ES-I3 (cell line): ENCODE data around the gene TTC9.

Experiments
- H3K36me3 ChIP-seq: 2 replicates; pipeline ENCODE4 v1.6.1; 2013; ENCODE audit warnings: mild to moderate bottlenecking, low read length, control low read depth, moderate library complexity; ENCODE audit not compliant: insufficient read depth
- H3K4me1 ChIP-seq: 2 replicates; pipeline ENCODE4 v1.6.1; 2013; ENCODE audit warnings: mild to moderate bottlenecking, control low read depth, low read length; ENCODE audit not compliant: insufficient read depth
- H3K9ac ChIP-seq: 2 replicates; pipeline ENCODE4 v1.6.1; 2013; ENCODE audit warnings: low read depth, mild to moderate bottlenecking, low read length, moderate library complexity
- H3K9me3 ChIP-seq: 2 replicates; pipeline ENCODE4 v1.6.1; 2013; ENCODE audit warnings: mild to moderate bottlenecking, low read length, moderate library complexity; ENCODE audit not compliant: control insufficient read depth, insufficient read depth

Gene TTC9

GRCh38 chr14:70641548-70642302 is at the start of gene TTC9:
TTC9 (plus strand) TSS chr14:70641916; CDS start chr14:70642130, 214 bp downstream.
- peaks cover 29% of the 10 kb centered on the region for H3K4me1 ChIP-seq
- no peaks in the 10 kb centered on the region for H3K36me3 ChIP-seq
- H3K9me3 ChIP-seq, result no peaks in the 10 kb centered on the region
- H3K9ac ChIP-seq, result peak within 1 kb of the TSS; percentile 88

GRCh38 chr14:70594461-70594860 is 47.3 kb upstream of the TTC9 start:
- Histone ChIP-seq H3K9me3 (no peaks in the 10 kb centered on the region), H3K9ac (no peak overlapping the region), H3K4me1 (no peaks in the 10 kb centered on the region), H3K36me3 (peaks cover 19% of the 10 kb centered on the region)

GRCh38 chr14:70595443-70596185 is 46.1 kb upstream of the TTC9 start:
- peaks cover 14% of the 10 kb centered on the region for H3K36me3 ChIP-seq
- no peak overlapping the region for H3K9ac ChIP-seq
- no peaks in the 10 kb centered on the region for H3K9me3 ChIP-seq
- H3K4me1 ChIP-seq, result no peaks in the 10 kb centered on the region

GRCh38 chr14:70597731-70598130 is 44.0 kb upstream of the TTC9 start:
- Histone ChIP-seq H3K4me1 (no peaks in the 10 kb centered on the region), H3K9ac (no peak overlapping the region), H3K36me3 (peaks cover 14% of the 10 kb centered on the region), H3K9me3 (no peaks in the 10 kb centered on the region)

- Histone ChIP-seq H3K9ac (peak overlapping the region; percentile 98; the same call in 1 of the 2 replicates), H3K4me1 (no peaks in the 10 kb centered on the region), H3K9me3 (no peaks in the 10 kb centered on the region), H3K36me3 (peaks cover 8% of the 10 kb centered on the region)
Observed at GRCh38 chr14:70599345-70599744, 42.4 kb upstream of the TTC9 start.

- Histone ChIP-seq H3K36me3 (no peaks in the 10 kb centered on the region; the same call in 1 of the 2 replicates), H3K9me3 (no peaks in the 10 kb centered on the region), H3K9ac (peak within 1 kb of the TSS; percentile 98), H3K4me1 (no peaks in the 10 kb centered on the region)
Observed at GRCh38 chr14:70600382-70601157, 41.1 kb upstream of the TTC9 start, which contains the start of gene MED6. MED6 (minus strand) TSS chr14:70600655; CDS start chr14:70600637, 18 bp downstream.

- Histone ChIP-seq H3K36me3 (no peaks in the 10 kb centered on the region; the same call in 1 of the 2 replicates), H3K4me1 (no peaks in the 10 kb centered on the region), H3K9ac (peak overlapping the region; percentile 79)
Observed at GRCh38 chr14:70601162-70601561, 40.6 kb upstream of the TTC9 start.

GRCh38 chr14:70602254-70602653 is 39.5 kb upstream of the TTC9 start:
- Histone ChIP-seq H3K9me3 (no peaks in the 10 kb centered on the region), H3K4me1 (no peaks in the 10 kb centered on the region), H3K9ac (no peak overlapping the region), H3K36me3 (no peaks in the 10 kb centered on the region)

More at GRCh38 chr14:70601162-70601561, 40.6 kb upstream of the TTC9 start:
- no peaks in the 10 kb centered on the region for H3K9me3 ChIP-seq

- no peaks in the 10 kb centered on the region for H3K36me3 ChIP-seq
- H3K9ac ChIP-seq, result no peak overlapping the region
- H3K4me1 ChIP-seq, result no peaks in the 10 kb centered on the region
- no peaks in the 10 kb centered on the region for H3K9me3 ChIP-seq
Observed at GRCh38 chr14:70611216-70611615, 30.5 kb upstream of the TTC9 start.

- H3K9ac ChIP-seq, result no peak overlapping the region
- no peaks in the 10 kb centered on the region for H3K4me1 ChIP-seq
- H3K9me3 ChIP-seq, result no peaks in the 10 kb centered on the region
- no peaks in the 10 kb centered on the region for H3K36me3 ChIP-seq
Observed at GRCh38 chr14:70616646-70617045, 25.1 kb upstream of the TTC9 start.

- no peak overlapping the region for H3K9ac ChIP-seq
- H3K36me3 ChIP-seq, result no peaks in the 10 kb centered on the region
- H3K4me1 ChIP-seq, result no peaks in the 10 kb centered on the region
- H3K9me3 ChIP-seq, result no peaks in the 10 kb centered on the region
Observed at GRCh38 chr14:70618314-70618713, 23.4 kb upstream of the TTC9 start.

GRCh38 chr14:70619708-70620107 is 22.0 kb upstream of the TTC9 start:
- no peaks in the 10 kb centered on the region for H3K9me3 ChIP-seq
- no peaks in the 10 kb centered on the region for H3K36me3 ChIP-seq
- H3K4me1 ChIP-seq, result no peaks in the 10 kb centered on the region
- H3K9ac ChIP-seq, result no peak overlapping the region

GRCh38 chr14:70622111-70622712 is 19.5 kb upstream of the TTC9 start:
- Histone ChIP-seq H3K9me3 (0 out of 2 replicates have a peak, but pooled peaks cover 1% of the 10 kb centered on the region), H3K36me3 (no peaks in the 10 kb centered on the region), H3K4me1 (no peaks in the 10 kb centered on the region), H3K9ac (no peak overlapping the region)

GRCh38 chr14:70624972-70625371 is 16.7 kb upstream of the TTC9 start:
- no peak overlapping the region for H3K9ac ChIP-seq
- 0 out of 2 replicates have a peak, but pooled peaks cover 7% of the 10 kb centered on the region for H3K9me3 ChIP-seq
- H3K4me1 ChIP-seq, result no peaks in the 10 kb centered on the region
- H3K36me3 ChIP-seq, result no peaks in the 10 kb centered on the region
